Measurements from ENCODE around the gene TIAM2.
"Not testable (repeated sequence)": the region's sequence is repeated elsewhere in the genome, so short reads cannot be mapped to it uniquely, and the experiment has no call there.

TIAM2 gene

GRCh38 chr6:154966065-154966770, 28.9 kb upstream of the TIAM2 start:
- H3K4me3 ChIP-seq (ENCODE audit: low read length); H3K9ac ChIP-seq (ENCODE audit: low read depth, low read length); H3K9me3 ChIP-seq (ENCODE audit: insufficient read depth, low read depth, low read length); H3K27me3 ChIP-seq (ENCODE audit: insufficient read depth, low read length); H3K4me1 ChIP-seq (ENCODE audit: insufficient read depth, low read length); H3K36me3 ChIP-seq (ENCODE audit: insufficient read depth, low read depth, low read length); H3K27ac ChIP-seq (ENCODE audit: low read length): not testable (repeated sequence)

- H3K27ac ChIP-seq (ENCODE audit: low read length) = no peak overlapping the region
- H3K4me1 ChIP-seq (ENCODE audit: insufficient read depth, low read length) = no peaks in the 10 kb centered on the region
- H3K27me3 ChIP-seq (ENCODE audit: insufficient read depth, low read length) = no peaks in the 10 kb centered on the region
- no peaks in the 10 kb centered on the region for H3K36me3 ChIP-seq (ENCODE audit: insufficient read depth, low read depth, low read length)
- no peak overlapping the region for H3K4me3 ChIP-seq (ENCODE audit: low read length)
- H3K9me3 ChIP-seq (ENCODE audit: insufficient read depth, low read depth, low read length) = no peaks in the 10 kb centered on the region
- H3K9ac ChIP-seq (ENCODE audit: low read depth, low read length) = no peak overlapping the region
Measured at GRCh38 chr6:154969796-154970195, 25.3 kb upstream of the TIAM2 start.

GRCh38 chr6:154974485-154975149, 20.5 kb upstream of the TIAM2 start:
- Histone ChIP-seq H3K9me3 (ENCODE audit: insufficient read depth, low read depth, low read length) (no peaks in the 10 kb centered on the region), H3K36me3 (ENCODE audit: insufficient read depth, low read depth, low read length) (no peaks in the 10 kb centered on the region), H3K4me3 (ENCODE audit: low read length) (no peak overlapping the region), H3K9ac (ENCODE audit: low read depth, low read length) (no peak overlapping the region), H3K4me1 (ENCODE audit: insufficient read depth, low read length) (no peaks in the 10 kb centered on the region), H3K27me3 (ENCODE audit: insufficient read depth, low read length) (no peaks in the 10 kb centered on the region), H3K27ac (ENCODE audit: low read length) (no peak overlapping the region)

- Histone ChIP-seq H3K9me3 (ENCODE audit: insufficient read depth, low read depth, low read length) (no peaks in the 10 kb centered on the region), H3K27ac (ENCODE audit: low read length) (no peak overlapping the region), H3K9ac (ENCODE audit: low read depth, low read length) (no peak overlapping the region), H3K4me3 (ENCODE audit: low read length) (no peak overlapping the region), H3K27me3 (ENCODE audit: insufficient read depth, low read length) (no peaks in the 10 kb centered on the region), H3K36me3 (ENCODE audit: insufficient read depth, low read depth, low read length) (no peaks in the 10 kb centered on the region), H3K4me1 (ENCODE audit: insufficient read depth, low read length) (no peaks in the 10 kb centered on the region)
Measured at GRCh38 chr6:154977588-154977987, 17.5 kb upstream of the TIAM2 start.

- no peaks in the 10 kb centered on the region for H3K36me3 ChIP-seq (ENCODE audit: insufficient read depth, low read depth, low read length)
- H3K9me3 ChIP-seq (ENCODE audit: insufficient read depth, low read depth, low read length) = no peaks in the 10 kb centered on the region
- H3K27me3 ChIP-seq (ENCODE audit: insufficient read depth, low read length) = no peaks in the 10 kb centered on the region
Measured at GRCh38 chr6:154980273-154981078, 14.6 kb upstream of the TIAM2 start.

GRCh38 chr6:154981079-154981870, 13.8 kb upstream of the TIAM2 start:
- H3K4me3 ChIP-seq (ENCODE audit: low read length) = no peak overlapping the region
- H3K27me3 ChIP-seq (ENCODE audit: insufficient read depth, low read length) = no peaks in the 10 kb centered on the region
- H3K9ac ChIP-seq (ENCODE audit: low read depth, low read length) = no peak overlapping the region
- H3K4me1 ChIP-seq (ENCODE audit: insufficient read depth, low read length) = no peaks in the 10 kb centered on the region
- H3K36me3 ChIP-seq (ENCODE audit: insufficient read depth, low read depth, low read length) = no peaks in the 10 kb centered on the region
- no peak overlapping the region for H3K27ac ChIP-seq (ENCODE audit: low read length)
- no peaks in the 10 kb centered on the region for H3K9me3 ChIP-seq (ENCODE audit: insufficient read depth, low read depth, low read length)

More at GRCh38 chr6:154980273-154981078, 14.6 kb upstream of the TIAM2 start:
- no peak overlapping the region for H3K27ac ChIP-seq (ENCODE audit: low read length)
- H3K9ac ChIP-seq (ENCODE audit: low read depth, low read length) = no peak overlapping the region
- H3K4me3 ChIP-seq (ENCODE audit: low read length) = no peak overlapping the region
- H3K4me1 ChIP-seq (ENCODE audit: insufficient read depth, low read length) = no peaks in the 10 kb centered on the region

GRCh38 chr6:154984146-154984545, 11.0 kb upstream of the TIAM2 start:
- H3K4me1 ChIP-seq (ENCODE audit: insufficient read depth, low read length) = no peaks in the 10 kb centered on the region
- H3K27ac ChIP-seq (ENCODE audit: low read length) = no peak overlapping the region
- H3K27me3 ChIP-seq (ENCODE audit: insufficient read depth, low read length) = no peaks in the 10 kb centered on the region
- H3K36me3 ChIP-seq (ENCODE audit: insufficient read depth, low read depth, low read length) = no peaks in the 10 kb centered on the region
- H3K4me3 ChIP-seq (ENCODE audit: low read length) = no peak overlapping the region
- H3K9me3 ChIP-seq (ENCODE audit: insufficient read depth, low read depth, low read length) = no peaks in the 10 kb centered on the region
- no peak overlapping the region for H3K9ac ChIP-seq (ENCODE audit: low read depth, low read length)

- no peaks in the 10 kb centered on the region for H3K9me3 ChIP-seq (ENCODE audit: insufficient read depth, low read depth, low read length)
- no peak overlapping the region for H3K4me3 ChIP-seq (ENCODE audit: low read length)
- H3K36me3 ChIP-seq (ENCODE audit: insufficient read depth, low read depth, low read length) = no peaks in the 10 kb centered on the region
- no peak overlapping the region for H3K27ac ChIP-seq (ENCODE audit: low read length)
- no peak overlapping the region for H3K9ac ChIP-seq (ENCODE audit: low read depth, low read length)
- H3K27me3 ChIP-seq (ENCODE audit: insufficient read depth, low read length) = no peaks in the 10 kb centered on the region
- H3K4me1 ChIP-seq (ENCODE audit: insufficient read depth, low read length) = no peaks in the 10 kb centered on the region
Measured at GRCh38 chr6:154986787-154987235, 8.3 kb upstream of the TIAM2 start.

- H3K4me1 ChIP-seq (ENCODE audit: insufficient read depth, low read length) = no peaks in the 10 kb centered on the region
- no peak overlapping the region for H3K9ac ChIP-seq (ENCODE audit: low read depth, low read length)
- no peaks in the 10 kb centered on the region for H3K36me3 ChIP-seq (ENCODE audit: insufficient read depth, low read depth, low read length)
- H3K9me3 ChIP-seq (ENCODE audit: insufficient read depth, low read depth, low read length) = no peaks in the 10 kb centered on the region
- no peak overlapping the region for H3K27ac ChIP-seq (ENCODE audit: low read length)
- H3K27me3 ChIP-seq (ENCODE audit: insufficient read depth, low read length) = peaks cover 7% of the 10 kb centered on the region; the same call in 1 of the 2 replicates
- H3K4me3 ChIP-seq (ENCODE audit: low read length) = no peak overlapping the region
Measured at GRCh38 chr6:154989448-154989847, 5.7 kb upstream of the TIAM2 start.

- Histone ChIP-seq H3K4me3 (ENCODE audit: low read length) (no peak overlapping the region), H3K27ac (ENCODE audit: low read length) (no peak overlapping the region), H3K4me1 (ENCODE audit: insufficient read depth, low read length) (peaks cover under 1% of the 10 kb centered on the region; the same call in 1 of the 2 replicates), H3K27me3 (ENCODE audit: insufficient read depth, low read length) (peaks cover 13% of the 10 kb centered on the region; the same call in 1 of the 2 replicates), H3K36me3 (ENCODE audit: insufficient read depth, low read depth, low read length) (no peaks in the 10 kb centered on the region), H3K9me3 (ENCODE audit: insufficient read depth, low read depth, low read length) (no peaks in the 10 kb centered on the region), H3K9ac (ENCODE audit: low read depth, low read length) (no peak overlapping the region)
Measured at GRCh38 chr6:154991207-154991606, 3.9 kb upstream of the TIAM2 start.

- Histone ChIP-seq H3K9ac (ENCODE audit: low read depth, low read length) (no peak overlapping the region), H3K27me3 (ENCODE audit: insufficient read depth, low read length) (peaks cover 25% of the 10 kb centered on the region), H3K4me3 (ENCODE audit: low read length) (no peak overlapping the region), H3K36me3 (ENCODE audit: insufficient read depth, low read depth, low read length) (no peaks in the 10 kb centered on the region), H3K4me1 (ENCODE audit: insufficient read depth, low read length) (peaks cover 12% of the 10 kb centered on the region), H3K9me3 (ENCODE audit: insufficient read depth, low read depth, low read length) (no peaks in the 10 kb centered on the region), H3K27ac (ENCODE audit: low read length) (no peak overlapping the region)
Measured at GRCh38 chr6:154993026-154993425, 2.1 kb upstream of the TIAM2 start.

Measured in iPS-20b (cell line).